HepG2 (cell line): Measurements from ENCODE around the gene TGM2. TPM values are rescaled to one million over a fixed set of nuclear protein-coding genes. Genes with fewer than 3 reads are reported as not detected.
A peak's percentile ranks its signal among the peaks of the same experiment; 100 is the strongest.

ENCODE experiments used
- ATM ChIP-seq: fragments of 450-650 bp; IDR thresholded peaks from 2 replicates; pipeline ENCODE4 v1.7.1; 2017; ENCODE audit warnings: mild to moderate bottlenecking, borderline replicate concordance
- GTF3A ChIP-seq: sonication (generic); formaldehyde crosslinking; conservative IDR thresholded peaks from 2 replicates; pipeline ENCODE4 v1.4.0; 2020; ENCODE audit warnings: mild to moderate bottlenecking, missing genetic modification reagents
- HIVEP1 ChIP-seq: sonication (generic); formaldehyde crosslinking; IDR thresholded peaks from 2 replicates; pipeline ENCODE4 v1.4.0; 2020; ENCODE audit warnings: mild to moderate bottlenecking, missing genetic modification reagents
- KDM2A ChIP-seq: sonication (generic); formaldehyde crosslinking; IDR thresholded peaks from 2 replicates; pipeline ENCODE4 v1.4.0; 2020; ENCODE audit warnings: low read depth, missing genetic modification reagents, borderline replicate concordance
- NR3C1 ChIP-seq: sonication (generic); formaldehyde crosslinking; IDR thresholded peaks from 2 replicates; pipeline ENCODE4 v1.4.0; 2020; ENCODE audit warnings: missing genetic modification reagents
- PAX8 ChIP-seq: sonication (generic); formaldehyde crosslinking; IDR thresholded peaks from 2 replicates; pipeline ENCODE4 v1.8.0; 2022; ENCODE audit warnings: mild to moderate bottlenecking, missing genetic modification reagents, borderline replicate concordance
- PPARG ChIP-seq: conservative IDR thresholded peaks from 2 replicates; pipeline ENCODE4 v1.6.1; 2016; ENCODE audit warnings: missing biosample characterization, missing genetic modification reagents
- STAT5B ChIP-seq: sonication (generic); formaldehyde crosslinking; IDR thresholded peaks from 2 replicates; pipeline ENCODE4 v1.4.0; 2020; ENCODE audit warnings: missing genetic modification reagents
- TBX2 ChIP-seq: sonication (generic); formaldehyde crosslinking; IDR thresholded peaks from 2 replicates; pipeline ENCODE4 v1.5.0; 2020; ENCODE audit warnings: missing genetic modification reagents, mild to moderate bottlenecking, borderline replicate concordance
- XRCC5 ChIP-seq: fragments of 200-400 bp; formaldehyde crosslinking; optimal IDR thresholded peaks from 2 replicates; pipeline ENCODE3; 2017; ENCODE audit warnings: mild to moderate bottlenecking, low read length
- ZBTB7B ChIP-seq: sonication (generic); formaldehyde crosslinking; IDR thresholded peaks from 2 replicates; pipeline ENCODE4 v1.4.0; 2020; ENCODE audit warnings: missing genetic modification reagents
- ZFP41 ChIP-seq: sonication (generic); formaldehyde crosslinking; IDR thresholded peaks from 2 replicates; pipeline ENCODE4 v1.4.0; 2020; ENCODE audit warnings: mild to moderate bottlenecking, missing genetic modification reagents, borderline replicate concordance
- ZNF326 ChIP-seq: sonication (generic); formaldehyde crosslinking; IDR thresholded peaks from 2 replicates; pipeline ENCODE4 v1.4.0; 2020; ENCODE audit warnings: missing genetic modification reagents, borderline replicate concordance
- ZNF614 ChIP-seq: IDR thresholded peaks from 2 replicates; pipeline ENCODE4 v1.6.1; 2018; ENCODE audit warnings: missing biosample characterization, missing genetic modification reagents, inconsistent platforms, borderline replicate concordance
- ZNF672 ChIP-seq: sonication (generic); formaldehyde crosslinking; IDR thresholded peaks from 2 replicates; pipeline ENCODE4 v1.8.1; 2022; ENCODE audit warnings: missing genetic modification reagents
- ZNF7 ChIP-seq: IDR thresholded peaks from 2 replicates; pipeline ENCODE4 v1.6.1; 2016; ENCODE audit warnings: missing biosample characterization, missing genetic modification reagents
- ZNF75D ChIP-seq: sonication (generic); formaldehyde crosslinking; IDR thresholded peaks from 2 replicates; pipeline ENCODE4 v1.8.1; 2023; ENCODE audit warnings: missing genetic modification reagents, mild to moderate bottlenecking, borderline replicate concordance
- ZNF766 ChIP-seq: sonication (generic); formaldehyde crosslinking; IDR thresholded peaks from 2 replicates; pipeline ENCODE4 v1.5.0; 2020; ENCODE audit warnings: missing genetic modification reagents, borderline replicate concordance
- ZNF891 ChIP-seq: sonication (generic); formaldehyde crosslinking; IDR thresholded peaks from 2 replicates; pipeline ENCODE4 v1.5.0; 2020; ENCODE audit warnings: mild to moderate bottlenecking, missing genetic modification reagents
- polyA plus RNA-seq, 8 experiments: library from polyadenylated mRNA; depleted of rRNA in 3 of 8; stranded (reverse) in 7 of 8; unstranded in 1 of 8; fragments of >200 nt; fragmentation: Illumina TruSeq in 4 of 8; extraction: Trizol in 4 of 8; gene quantifications; 2 replicates each; pipeline versions ENCODE4 v1.2.1 to v1.2.3, GENCODE V29; 2011 to 2016; ENCODE audit warnings: low read depth in 4 of 8, missing spikeins in 1 of 8, mixed read lengths in 1 of 8; ENCODE audit not compliant: insufficient read depth in 1 of 8
- total RNA-seq, 5 experiments: library from RNA; depleted of rRNA; stranded (reverse); fragments of >200 nt; fragmentation: Illumina TruSeq; extraction: Trizol; gene quantifications; 2 replicates each; pipeline ENCODE4 v1.2.3, GENCODE V29; 2016; ENCODE audit warnings: low read depth in 1 of 5
- TF ChIP-seq, protein P1 (sequence below): sonication (generic); formaldehyde crosslinking; conservative IDR thresholded peaks from 2 replicates; pipeline ENCODE4 v1.4.0; 2020; ENCODE audit warnings: missing genetic modification reagents
- TF ChIP-seq, protein P2 (sequence below): sonication (generic); formaldehyde crosslinking; IDR thresholded peaks from 2 replicates; pipeline ENCODE4 v1.4.0; 2020; ENCODE audit warnings: low read depth, missing genetic modification reagents
- TF ChIP-seq, protein P3 (sequence below): sonication (generic); formaldehyde crosslinking; IDR thresholded peaks from 2 replicates; pipeline ENCODE4 v1.4.0; 2020; ENCODE audit warnings: missing genetic modification reagents, borderline replicate concordance

TGM2 gene
- total and polyA plus RNA-seq, 2 of the 13 experiments (the other 11 are each of a cell fraction or from before 2014, with no cell fraction given): 4.2 to 46.4 TPM

DNA sequence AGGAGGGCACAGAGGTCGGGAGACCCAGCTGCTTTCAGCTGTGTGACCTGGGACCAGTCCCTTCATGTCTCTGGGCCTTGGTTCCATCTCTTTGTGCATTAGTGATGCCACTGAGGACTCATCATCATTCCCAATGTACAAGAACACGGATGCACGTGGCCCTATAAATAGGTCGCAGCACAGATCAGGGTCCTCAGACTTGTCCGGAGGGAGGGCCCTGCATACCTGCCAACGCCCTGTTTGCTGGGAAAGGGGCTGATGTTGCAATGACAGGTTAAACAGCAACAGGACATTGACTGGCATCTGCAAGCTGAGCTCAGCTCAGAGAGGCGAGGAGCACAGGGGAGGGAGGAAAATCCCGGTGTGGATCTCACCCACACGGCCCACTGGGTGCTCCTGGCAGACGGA lies 21.8 kb downstream of the TGM2 start (continued):
- peak; percentile 99 for TF ChIP-seq ZNF614
- no peak for TF ChIP-seq NR3C1
- peak; percentile 84; the same call in 1 of the 2 replicates for TF ChIP-seq ZNF891 (CRISPR knock-in tag)
- no peak for TF ChIP-seq ZNF326 (CRISPR knock-in tag)
- no peak for TF ChIP-seq ZNF7
- peak; percentile 97 for TF ChIP-seq TBX2
- peak; percentile 85 for TF ChIP-seq PPARG
- peak; percentile 99 for TF ChIP-seq XRCC5
- TF ChIP-seq, protein P1, sequence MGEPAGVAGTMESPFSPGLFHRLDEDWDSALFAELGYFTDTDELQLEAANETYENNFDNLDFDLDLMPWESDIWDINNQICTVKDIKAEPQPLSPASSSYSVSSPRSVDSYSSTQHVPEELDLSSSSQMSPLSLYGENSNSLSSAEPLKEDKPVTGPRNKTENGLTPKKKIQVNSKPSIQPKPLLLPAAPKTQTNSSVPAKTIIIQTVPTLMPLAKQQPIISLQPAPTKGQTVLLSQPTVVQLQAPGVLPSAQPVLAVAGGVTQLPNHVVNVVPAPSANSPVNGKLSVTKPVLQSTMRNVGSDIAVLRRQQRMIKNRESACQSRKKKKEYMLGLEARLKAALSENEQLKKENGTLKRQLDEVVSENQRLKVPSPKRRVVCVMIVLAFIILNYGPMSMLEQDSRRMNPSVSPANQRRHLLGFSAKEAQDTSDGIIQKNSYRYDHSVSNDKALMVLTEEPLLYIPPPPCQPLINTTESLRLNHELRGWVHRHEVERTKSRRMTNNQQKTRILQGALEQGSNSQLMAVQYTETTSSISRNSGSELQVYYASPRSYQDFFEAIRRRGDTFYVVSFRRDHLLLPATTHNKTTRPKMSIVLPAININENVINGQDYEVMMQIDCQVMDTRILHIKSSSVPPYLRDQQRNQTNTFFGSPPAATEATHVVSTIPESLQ (CRISPR knock-in tag): peak; percentile 88
- peak; percentile 87 for TF ChIP-seq STAT5B (CRISPR knock-in tag)
- no peak for TF ChIP-seq ZNF75D (CRISPR knock-in tag)
- TF ChIP-seq ZFP41 (CRISPR knock-in tag): no peak
- TF ChIP-seq ZNF766: peak; percentile 74; the same call in 1 of the 2 replicates
- TF ChIP-seq, protein P2, sequence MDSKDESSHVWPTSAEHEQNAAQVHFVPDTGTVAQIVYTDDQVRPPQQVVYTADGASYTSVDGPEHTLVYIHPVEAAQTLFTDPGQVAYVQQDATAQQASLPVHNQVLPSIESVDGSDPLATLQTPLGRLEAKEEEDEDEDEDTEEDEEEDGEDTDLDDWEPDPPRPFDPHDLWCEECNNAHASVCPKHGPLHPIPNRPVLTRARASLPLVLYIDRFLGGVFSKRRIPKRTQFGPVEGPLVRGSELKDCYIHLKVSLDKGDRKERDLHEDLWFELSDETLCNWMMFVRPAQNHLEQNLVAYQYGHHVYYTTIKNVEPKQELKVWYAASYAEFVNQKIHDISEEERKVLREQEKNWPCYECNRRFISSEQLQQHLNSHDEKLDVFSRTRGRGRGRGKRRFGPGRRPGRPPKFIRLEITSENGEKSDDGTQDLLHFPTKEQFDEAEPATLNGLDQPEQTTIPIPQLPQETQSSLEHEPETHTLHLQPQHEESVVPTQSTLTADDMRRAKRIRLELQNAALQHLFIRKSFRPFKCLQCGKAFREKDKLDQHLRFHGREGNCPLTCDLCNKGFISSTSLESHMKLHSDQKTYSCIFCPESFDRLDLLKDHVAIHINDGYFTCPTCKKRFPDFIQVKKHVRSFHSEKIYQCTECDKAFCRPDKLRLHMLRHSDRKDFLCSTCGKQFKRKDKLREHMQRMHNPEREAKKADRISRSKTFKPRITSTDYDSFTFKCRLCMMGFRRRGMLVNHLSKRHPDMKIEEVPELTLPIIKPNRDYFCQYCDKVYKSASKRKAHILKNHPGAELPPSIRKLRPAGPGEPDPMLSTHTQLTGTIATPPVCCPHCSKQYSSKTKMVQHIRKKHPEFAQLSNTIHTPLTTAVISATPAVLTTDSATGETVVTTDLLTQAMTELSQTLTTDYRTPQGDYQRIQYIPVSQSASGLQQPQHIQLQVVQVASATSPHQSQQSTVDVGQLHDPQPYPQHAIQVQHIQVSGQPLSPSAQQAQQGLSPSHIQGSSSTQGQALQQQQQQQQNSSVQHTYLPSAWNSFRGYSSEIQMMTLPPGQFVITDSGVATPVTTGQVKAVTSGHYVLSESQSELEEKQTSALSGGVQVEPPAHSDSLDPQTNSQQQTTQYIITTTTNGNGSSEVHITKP (CRISPR knock-in tag): peak; percentile 87
- 0 out of 2 replicates have a peak, but pooled peaks have one; percentile 46 for TF ChIP-seq GTF3A (CRISPR knock-in tag)
- no peak for TF ChIP-seq ATM
- TF ChIP-seq ZBTB7B (CRISPR knock-in tag): peak; percentile 97
- TF ChIP-seq, protein P3, sequence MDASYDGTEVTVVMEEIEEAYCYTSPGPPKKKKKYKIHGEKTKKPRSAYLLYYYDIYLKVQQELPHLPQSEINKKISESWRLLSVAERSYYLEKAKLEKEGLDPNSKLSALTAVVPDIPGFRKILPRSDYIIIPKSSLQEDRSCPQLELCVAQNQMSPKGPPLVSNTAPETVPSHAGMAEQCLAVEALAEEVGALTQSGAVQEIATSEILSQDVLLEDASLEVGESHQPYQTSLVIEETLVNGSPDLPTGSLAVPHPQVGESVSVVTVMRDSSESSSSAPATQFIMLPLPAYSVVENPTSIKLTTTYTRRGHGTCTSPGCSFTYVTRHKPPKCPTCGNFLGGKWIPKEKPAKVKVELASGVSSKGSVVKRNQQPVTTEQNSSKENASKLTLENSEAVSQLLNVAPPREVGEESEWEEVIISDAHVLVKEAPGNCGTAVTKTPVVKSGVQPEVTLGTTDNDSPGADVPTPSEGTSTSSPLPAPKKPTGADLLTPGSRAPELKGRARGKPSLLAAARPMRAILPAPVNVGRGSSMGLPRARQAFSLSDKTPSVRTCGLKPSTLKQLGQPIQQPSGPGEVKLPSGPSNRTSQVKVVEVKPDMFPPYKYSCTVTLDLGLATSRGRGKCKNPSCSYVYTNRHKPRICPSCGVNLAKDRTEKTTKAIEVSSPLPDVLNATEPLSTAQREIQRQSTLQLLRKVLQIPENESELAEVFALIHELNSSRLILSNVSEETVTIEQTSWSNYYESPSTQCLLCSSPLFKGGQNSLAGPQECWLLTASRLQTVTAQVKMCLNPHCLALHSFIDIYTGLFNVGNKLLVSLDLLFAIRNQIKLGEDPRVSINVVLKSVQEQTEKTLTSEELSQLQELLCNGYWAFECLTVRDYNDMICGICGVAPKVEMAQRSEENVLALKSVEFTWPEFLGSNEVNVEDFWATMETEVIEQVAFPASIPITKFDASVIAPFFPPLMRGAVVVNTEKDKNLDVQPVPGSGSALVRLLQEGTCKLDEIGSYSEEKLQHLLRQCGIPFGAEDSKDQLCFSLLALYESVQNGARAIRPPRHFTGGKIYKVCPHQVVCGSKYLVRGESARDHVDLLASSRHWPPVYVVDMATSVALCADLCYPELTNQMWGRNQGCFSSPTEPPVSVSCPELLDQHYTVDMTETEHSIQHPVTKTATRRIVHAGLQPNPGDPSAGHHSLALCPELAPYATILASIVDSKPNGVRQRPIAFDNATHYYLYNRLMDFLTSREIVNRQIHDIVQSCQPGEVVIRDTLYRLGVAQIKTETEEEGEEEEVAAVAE (CRISPR knock-in tag): peak; percentile 86
- TF ChIP-seq ZNF672 (CRISPR knock-in tag): no peak
- TF ChIP-seq KDM2A (CRISPR knock-in tag): peak; percentile 85
- TF ChIP-seq PAX8 (CRISPR knock-in tag): no peak; the same call in 1 of the 2 replicates
- peak; percentile 84 for TF ChIP-seq HIVEP1
